Muscle of leg (tissue), 11 donors: ENCODE measurements around the gene SETD6. TPM values are rescaled to one million over a fixed set of nuclear protein-coding genes. Genes with fewer than 3 reads are reported as not detected.
"Not testable (repeated sequence)": the region's sequence is repeated elsewhere in the genome, so short reads cannot be mapped to it uniquely, and the experiment has no call there.

ENCODE experiments used
- DNase-seq: peaks from one replicate; pipeline ENCODE4 v3.0.0; 2013
- H3K27ac ChIP-seq: one replicate; pipeline ENCODE4 v1.5.1; 2013; ENCODE audit warnings: mild to moderate bottlenecking, low read length, control low read depth
- H3K27me3 ChIP-seq: one replicate; pipeline ENCODE4 v1.6.1; 2013; ENCODE audit warnings: low read length; ENCODE audit not compliant: control insufficient read depth, insufficient read depth
- H3K36me3 ChIP-seq: one replicate; pipeline ENCODE4 v1.6.1; 2013; ENCODE audit warnings: low read length; ENCODE audit not compliant: control insufficient read depth, insufficient read depth
- H3K4me1 ChIP-seq: one replicate; pipeline ENCODE4 v1.6.1; 2013; ENCODE audit warnings: low read length; ENCODE audit not compliant: control insufficient read depth, insufficient read depth
- H3K4me3 ChIP-seq: one replicate; pipeline ENCODE4 v1.5.1; 2013; ENCODE audit warnings: low read length, control low read depth
- H3K9me3 ChIP-seq: replicated peaks from 2 replicates; pipeline ENCODE4 v1.6.1; 2013; ENCODE audit warnings: low read depth, low read length; ENCODE audit not compliant: control insufficient read depth
- WGBS: methylation state at CpG from one replicate; pipeline ENCODE4 v1.1.5; 2013; ENCODE audit warnings: missing lambda C conversion rate; ENCODE audit not compliant: insufficient coverage; 5-methylcytosine and 5-hydroxymethylcytosine counted together
- polyA plus RNA-seq, 8 donors: library from polyadenylated mRNA; unstranded; fragments of 120-200 nt; gene quantifications; one replicate each; pipeline versions ENCODE4 v1.2.1 to v1.2.3, GENCODE V29; 2013; ENCODE audit warnings: inconsistent platforms in 1 of 8, low replicate concordance in 1 of 8; ENCODE audit not compliant: insufficient read length in 8 of 8, insufficient read depth in 1 of 8
- total RNA-seq: library from RNA; stranded (reverse); fragments of 120-200 nt; gene quantifications from one replicate; pipeline ENCODE4 v1.2.4, GENCODE V29; 2013

Gene SETD6
- total and polyA plus RNA-seq, 9 donors = 11.5 to 21.0 (median 14.8) TPM

- no peak overlapping the region for H3K27ac ChIP-seq
- no peak for DNase-seq
Observed at GRCh38 chr16:58476791-58477190, 38.5 kb upstream of the SETD6 start.

GRCh38 chr16:58478427-58478826, 36.9 kb upstream of the SETD6 start:
- H3K36me3 ChIP-seq = no peaks in the 10 kb centered on the region
- no peaks in the 10 kb centered on the region for H3K9me3 ChIP-seq
- no peak overlapping the region for H3K27ac ChIP-seq
- H3K27me3 ChIP-seq = peaks cover 10% of the 10 kb centered on the region
- peaks cover 3% of the 10 kb centered on the region for H3K4me1 ChIP-seq
- no peak overlapping the region for H3K4me3 ChIP-seq
- no CpG with 5 or more reads among the region's 2 CpGs for WGBS
- no peak for DNase-seq

More at GRCh38 chr16:58476791-58477190, 38.5 kb upstream of the SETD6 start:
- H3K4me1 ChIP-seq = peaks cover 3% of the 10 kb centered on the region
- H3K9me3 ChIP-seq = no peaks in the 10 kb centered on the region
- H3K36me3 ChIP-seq = no peaks in the 10 kb centered on the region
- peaks cover 8% of the 10 kb centered on the region for H3K27me3 ChIP-seq
- WGBS = no CpG with 5 or more reads among the region's 1 CpG
- no peak overlapping the region for H3K4me3 ChIP-seq

GRCh38 chr16:58481226-58481869, 34.0 kb upstream of the SETD6 start:
- H3K4me1 ChIP-seq = peaks cover 13% of the 10 kb centered on the region
- no peak for DNase-seq
- no peaks in the 10 kb centered on the region for H3K36me3 ChIP-seq
- no peak overlapping the region for H3K4me3 ChIP-seq
- H3K27ac ChIP-seq = no peak overlapping the region
- H3K9me3 ChIP-seq = no peaks in the 10 kb centered on the region
- H3K27me3 ChIP-seq = peaks cover 4% of the 10 kb centered on the region
- 90% methylated on average over 10 of the region's 11 CpGs for WGBS

GRCh38 chr16:58481931-58482330, 33.4 kb upstream of the SETD6 start:
- DNase-seq = no peak
- WGBS = 78% methylated on average over 5 of the region's 8 CpGs
- Histone ChIP-seq H3K9me3 (no peaks in the 10 kb centered on the region), H3K27ac (no peak overlapping the region), H3K36me3 (no peaks in the 10 kb centered on the region), H3K27me3 (peaks cover 4% of the 10 kb centered on the region), H3K4me1 (peaks cover 13% of the 10 kb centered on the region), H3K4me3 (no peak overlapping the region)

GRCh38 chr16:58485184-58485887, 30.0 kb upstream of the SETD6 start:
- whole genome bisulfite sequencing = 29% methylated on average over 3 of the region's 11 CpGs
- no peak overlapping the region for H3K4me3 ChIP-seq
- peak; percentile 69 for DNase-seq
- H3K27me3 ChIP-seq = peaks cover 2% of the 10 kb centered on the region
- H3K9me3 ChIP-seq = no peaks in the 10 kb centered on the region
- H3K36me3 ChIP-seq = no peaks in the 10 kb centered on the region
- peaks cover 19% of the 10 kb centered on the region for H3K4me1 ChIP-seq
- peak overlapping the region; percentile 13 for H3K27ac ChIP-seq

GRCh38 chr16:58487566-58488351, 27.6 kb upstream of the SETD6 start:
- Histone ChIP-seq H3K4me3 (peak overlapping the region; percentile 39), H3K27ac (no peak overlapping the region), H3K4me1 (peaks cover 19% of the 10 kb centered on the region), H3K27me3 (peaks cover 2% of the 10 kb centered on the region), H3K9me3 (no peaks in the 10 kb centered on the region), H3K36me3 (no peaks in the 10 kb centered on the region)
- peak; percentile 87 for DNase-seq
- WGBS = 11% methylated on average over 41 of the region's 43 CpGs

GRCh38 chr16:58488531-58488930, 26.8 kb upstream of the SETD6 start:
- no peaks in the 10 kb centered on the region for H3K36me3 ChIP-seq
- H3K4me1 ChIP-seq = peaks cover 19% of the 10 kb centered on the region
- no peaks in the 10 kb centered on the region for H3K27me3 ChIP-seq
- whole genome bisulfite sequencing = no CpG with 5 or more reads among the region's 3 CpGs
- H3K4me3 ChIP-seq = no peak overlapping the region
- H3K9me3 ChIP-seq = no peaks in the 10 kb centered on the region
- no peak overlapping the region for H3K27ac ChIP-seq
- DNase-seq = no peak

GRCh38 chr16:58490065-58490464, 25.3 kb upstream of the SETD6 start:
- no peak overlapping the region for H3K27ac ChIP-seq
- no peaks in the 10 kb centered on the region for H3K36me3 ChIP-seq
- H3K4me1 ChIP-seq = peaks cover 24% of the 10 kb centered on the region
- no peak overlapping the region for H3K4me3 ChIP-seq
- H3K27me3 ChIP-seq = no peaks in the 10 kb centered on the region
- no peaks in the 10 kb centered on the region for H3K9me3 ChIP-seq
- DNase-seq = no peak
- no CpG with 5 or more reads among the region's 4 CpGs for WGBS

- H3K27me3 ChIP-seq, H3K4me3 ChIP-seq, H3K9me3 ChIP-seq, H3K27ac ChIP-seq, H3K36me3 ChIP-seq, DNase-seq: not testable (repeated sequence)
- WGBS = 79% methylated on average over 4 of the region's 8 CpGs
- H3K4me1 ChIP-seq = peaks cover 24% of the 10 kb centered on the region
Observed at GRCh38 chr16:58490539-58490938, 24.8 kb upstream of the SETD6 start.

GRCh38 chr16:58492066-58492465, 23.3 kb upstream of the SETD6 start:
- DNase-seq = no peak
- WGBS = 70% methylated on average over 2 of the region's 4 CpGs
- no peaks in the 10 kb centered on the region for H3K9me3 ChIP-seq
- peaks cover 23% of the 10 kb centered on the region for H3K4me1 ChIP-seq
- H3K36me3 ChIP-seq = no peaks in the 10 kb centered on the region
- H3K27ac ChIP-seq = no peak overlapping the region
- no peak overlapping the region for H3K4me3 ChIP-seq
- no peaks in the 10 kb centered on the region for H3K27me3 ChIP-seq
